HepG2 (cell line): ENCODE measurements around the gene DLX3. TPM values are rescaled to one million over a fixed set of nuclear protein-coding genes. Genes with fewer than 3 reads are reported as not detected.

Source experiments
- MATR3 ChIP-seq: sonication (generic); formaldehyde crosslinking; IDR thresholded peaks from 2 replicates; pipeline ENCODE4 v1.4.0; 2020; ENCODE audit warnings: missing genetic modification reagents
- PHF8 ChIP-seq: sonication (generic); formaldehyde crosslinking; IDR thresholded peaks from 2 replicates; pipeline ENCODE4 v1.5.0; 2020; ENCODE audit warnings: missing genetic modification reagents
- TAF15 ChIP-seq: fragments of 200-400 bp; formaldehyde crosslinking; IDR thresholded peaks from one replicate; pipeline ENCODE4 v1.6.1; 2018; ENCODE audit warnings: mild to moderate bottlenecking, low read depth, low read length; ENCODE audit not compliant: poor library complexity, severe bottlenecking
- TEAD3 ChIP-seq: optimal IDR thresholded peaks from 2 replicates; pipeline ENCODE3; 2016; ENCODE audit warnings: borderline replicate concordance
- ZNF331 ChIP-seq: sonication (generic); formaldehyde crosslinking; IDR thresholded peaks from 2 replicates; pipeline ENCODE4 v1.4.0; 2020; ENCODE audit warnings: missing genetic modification reagents
- ZNF782 ChIP-seq: sonication (generic); formaldehyde crosslinking; IDR thresholded peaks from 2 replicates; pipeline ENCODE4 v1.4.0; 2020; ENCODE audit warnings: missing genetic modification reagents, mild to moderate bottlenecking, borderline replicate concordance
- ZSCAN29 ChIP-seq: sonication (generic); formaldehyde crosslinking; conservative IDR thresholded peaks from 2 replicates; pipeline ENCODE4 v1.4.0; 2020; ENCODE audit warnings: mild to moderate bottlenecking, missing genetic modification reagents
- polyA plus RNA-seq, 8 experiments: library from polyadenylated mRNA; depleted of rRNA in 3 of 8; stranded (reverse) in 7 of 8; unstranded in 1 of 8; fragments of >200 nt; fragmentation: Illumina TruSeq in 4 of 8; extraction: Trizol in 4 of 8; gene quantifications; 2 replicates each; pipeline versions ENCODE4 v1.2.1 to v1.2.3, GENCODE V29; 2011 to 2016; ENCODE audit warnings: low read depth in 4 of 8, missing spikeins in 1 of 8, mixed read lengths in 1 of 8; ENCODE audit not compliant: insufficient read depth in 1 of 8
- total RNA-seq, 5 experiments: library from RNA; depleted of rRNA; stranded (reverse); fragments of >200 nt; fragmentation: Illumina TruSeq; extraction: Trizol; gene quantifications; 2 replicates each; pipeline ENCODE4 v1.2.3, GENCODE V29; 2016; ENCODE audit warnings: low read depth in 1 of 5
- TF ChIP-seq, protein P1 (sequence below): sonication (generic); formaldehyde crosslinking; IDR thresholded peaks from 2 replicates; pipeline ENCODE4 v1.5.0; 2020; ENCODE audit warnings: mild to moderate bottlenecking, missing genetic modification reagents, borderline replicate concordance
- TF ChIP-seq, protein P2 (sequence below): IDR thresholded peaks from 2 replicates; pipeline ENCODE4 v1.6.1; 2018; ENCODE audit warnings: missing genetic modification reagents, mild to moderate bottlenecking, missing compliant biosample characterization
- TF ChIP-seq, protein P3 (sequence below): sonication (generic); formaldehyde crosslinking; IDR thresholded peaks from 2 replicates; pipeline ENCODE4 v1.4.0; 2020; ENCODE audit warnings: low read depth, missing genetic modification reagents
- TF ChIP-seq, protein P4 (sequence below): sonication (generic); formaldehyde crosslinking; IDR thresholded peaks from 2 replicates; pipeline ENCODE4 v1.8.0; 2022; ENCODE audit warnings: missing genetic modification reagents, mild to moderate bottlenecking, borderline replicate concordance
- TF ChIP-seq, protein P5 (sequence below): IDR thresholded peaks from 2 replicates; pipeline ENCODE4 v1.6.1; 2018; ENCODE audit warnings: missing genetic modification reagents

Gene DLX3
- total and polyA plus RNA-seq, 2 of the 13 experiments (the other 11 are each of a cell fraction or from before 2014, with no cell fraction given), result 0.03 TPM; not detected in 1

DNA sequence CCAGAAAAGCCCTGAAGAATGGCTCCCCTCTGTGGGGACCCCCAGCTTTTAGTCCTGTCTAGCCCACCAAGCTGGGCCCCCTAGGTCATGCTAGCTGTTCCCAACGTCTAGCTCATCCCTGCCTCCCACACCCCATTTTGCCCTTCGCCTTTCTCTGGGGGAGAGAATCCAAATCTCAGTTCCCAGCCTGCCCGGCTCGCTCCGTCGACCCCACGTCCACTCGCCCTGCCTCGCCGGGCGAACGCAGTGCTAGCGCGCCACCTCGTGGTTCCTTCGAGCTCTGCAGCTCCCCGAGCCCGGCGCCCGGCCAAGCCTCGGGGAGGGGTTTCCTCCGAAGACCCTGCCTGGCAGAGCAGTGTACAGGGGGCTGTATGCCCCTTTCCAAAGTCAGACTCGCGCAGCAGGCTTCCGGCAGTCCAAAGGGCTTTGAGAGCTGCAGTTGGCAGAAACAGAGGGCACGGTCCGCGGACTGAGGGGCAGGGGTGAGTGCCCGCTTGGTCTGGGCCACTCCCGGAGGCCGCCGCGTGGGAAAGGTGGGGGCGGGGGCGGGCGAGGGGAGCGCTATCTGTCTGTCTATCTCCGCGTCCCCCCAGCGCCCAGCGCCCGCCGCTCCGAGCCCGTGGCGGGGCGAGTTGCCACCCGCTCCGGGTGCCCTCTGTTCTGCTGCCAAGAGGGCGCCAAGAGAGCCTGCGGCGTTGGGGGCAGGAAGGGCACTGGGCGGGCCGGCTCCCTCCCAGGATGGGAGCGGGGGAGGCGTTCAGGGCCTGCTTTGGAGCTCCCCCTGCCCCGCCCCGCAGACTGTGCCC is 1.7 kb upstream of the DLX3 start (continued):
- TF ChIP-seq, protein P1, sequence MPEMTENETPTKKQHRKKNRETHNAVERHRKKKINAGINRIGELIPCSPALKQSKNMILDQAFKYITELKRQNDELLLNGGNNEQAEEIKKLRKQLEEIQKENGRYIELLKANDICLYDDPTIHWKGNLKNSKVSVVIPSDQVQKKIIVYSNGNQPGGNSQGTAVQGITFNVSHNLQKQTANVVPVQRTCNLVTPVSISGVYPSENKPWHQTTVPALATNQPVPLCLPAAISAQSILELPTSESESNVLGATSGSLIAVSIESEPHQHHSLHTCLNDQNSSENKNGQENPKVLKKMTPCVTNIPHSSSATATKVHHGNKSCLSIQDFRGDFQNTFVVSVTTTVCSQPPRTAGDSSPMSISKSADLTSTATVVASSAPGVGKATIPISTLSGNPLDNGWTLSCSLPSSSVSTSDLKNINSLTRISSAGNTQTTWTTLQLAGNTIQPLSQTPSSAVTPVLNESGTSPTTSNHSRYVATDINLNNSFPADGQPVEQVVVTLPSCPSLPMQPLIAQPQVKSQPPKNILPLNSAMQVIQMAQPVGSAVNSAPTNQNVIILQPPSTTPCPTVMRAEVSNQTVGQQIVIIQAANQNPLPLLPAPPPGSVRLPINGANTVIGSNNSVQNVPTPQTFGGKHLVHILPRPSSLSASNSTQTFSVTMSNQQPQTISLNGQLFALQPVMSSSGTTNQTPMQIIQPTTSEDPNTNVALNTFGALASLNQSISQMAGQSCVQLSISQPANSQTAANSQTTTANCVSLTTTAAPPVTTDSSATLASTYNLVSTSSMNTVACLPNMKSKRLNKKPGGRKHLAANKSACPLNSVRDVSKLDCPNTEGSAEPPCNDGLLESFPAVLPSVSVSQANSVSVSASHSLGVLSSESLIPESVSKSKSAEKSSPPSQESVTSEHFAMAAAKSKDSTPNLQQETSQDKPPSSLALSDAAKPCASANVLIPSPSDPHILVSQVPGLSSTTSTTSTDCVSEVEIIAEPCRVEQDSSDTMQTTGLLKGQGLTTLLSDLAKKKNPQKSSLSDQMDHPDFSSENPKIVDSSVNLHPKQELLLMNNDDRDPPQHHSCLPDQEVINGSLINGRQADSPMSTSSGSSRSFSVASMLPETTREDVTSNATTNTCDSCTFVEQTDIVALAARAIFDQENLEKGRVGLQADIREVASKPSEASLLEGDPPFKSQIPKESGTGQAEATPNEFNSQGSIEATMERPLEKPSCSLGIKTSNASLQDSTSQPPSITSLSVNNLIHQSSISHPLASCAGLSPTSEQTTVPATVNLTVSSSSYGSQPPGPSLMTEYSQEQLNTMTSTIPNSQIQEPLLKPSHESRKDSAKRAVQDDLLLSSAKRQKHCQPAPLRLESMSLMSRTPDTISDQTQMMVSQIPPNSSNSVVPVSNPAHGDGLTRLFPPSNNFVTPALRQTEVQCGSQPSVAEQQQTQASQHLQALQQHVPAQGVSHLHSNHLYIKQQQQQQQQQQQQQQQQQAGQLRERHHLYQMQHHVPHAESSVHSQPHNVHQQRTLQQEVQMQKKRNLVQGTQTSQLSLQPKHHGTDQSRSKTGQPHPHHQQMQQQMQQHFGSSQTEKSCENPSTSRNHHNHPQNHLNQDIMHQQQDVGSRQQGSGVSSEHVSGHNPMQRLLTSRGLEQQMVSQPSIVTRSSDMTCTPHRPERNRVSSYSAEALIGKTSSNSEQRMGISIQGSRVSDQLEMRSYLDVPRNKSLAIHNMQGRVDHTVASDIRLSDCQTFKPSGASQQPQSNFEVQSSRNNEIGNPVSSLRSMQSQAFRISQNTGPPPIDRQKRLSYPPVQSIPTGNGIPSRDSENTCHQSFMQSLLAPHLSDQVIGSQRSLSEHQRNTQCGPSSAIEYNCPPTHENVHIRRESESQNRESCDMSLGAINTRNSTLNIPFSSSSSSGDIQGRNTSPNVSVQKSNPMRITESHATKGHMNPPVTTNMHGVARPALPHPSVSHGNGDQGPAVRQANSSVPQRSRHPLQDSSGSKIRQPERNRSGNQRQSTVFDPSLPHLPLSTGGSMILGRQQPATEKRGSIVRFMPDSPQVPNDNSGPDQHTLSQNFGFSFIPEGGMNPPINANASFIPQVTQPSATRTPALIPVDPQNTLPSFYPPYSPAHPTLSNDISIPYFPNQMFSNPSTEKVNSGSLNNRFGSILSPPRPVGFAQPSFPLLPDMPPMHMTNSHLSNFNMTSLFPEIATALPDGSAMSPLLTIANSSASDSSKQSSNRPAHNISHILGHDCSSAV (CRISPR knock-in tag), result no peak
- TF ChIP-seq, protein P2, sequence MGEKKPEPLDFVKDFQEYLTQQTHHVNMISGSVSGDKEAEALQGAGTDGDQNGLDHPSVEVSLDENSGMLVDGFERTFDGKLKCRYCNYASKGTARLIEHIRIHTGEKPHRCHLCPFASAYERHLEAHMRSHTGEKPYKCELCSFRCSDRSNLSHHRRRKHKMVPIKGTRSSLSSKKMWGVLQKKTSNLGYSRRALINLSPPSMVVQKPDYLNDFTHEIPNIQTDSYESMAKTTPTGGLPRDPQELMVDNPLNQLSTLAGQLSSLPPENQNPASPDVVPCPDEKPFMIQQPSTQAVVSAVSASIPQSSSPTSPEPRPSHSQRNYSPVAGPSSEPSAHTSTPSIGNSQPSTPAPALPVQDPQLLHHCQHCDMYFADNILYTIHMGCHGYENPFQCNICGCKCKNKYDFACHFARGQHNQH (CRISPR knock-in tag), result 0 out of 2 replicates have a peak, but pooled peaks have one; percentile 58
- peak; percentile 43; the same call in 1 of the 2 replicates for TF ChIP-seq ZNF331 (CRISPR knock-in tag)
- peak; percentile 11 for TF ChIP-seq TEAD3 (CRISPR knock-in tag)
- no peak for TF ChIP-seq ZSCAN29 (CRISPR knock-in tag)
- TF ChIP-seq MATR3 (CRISPR knock-in tag), result no peak
- TF ChIP-seq, protein P3, sequence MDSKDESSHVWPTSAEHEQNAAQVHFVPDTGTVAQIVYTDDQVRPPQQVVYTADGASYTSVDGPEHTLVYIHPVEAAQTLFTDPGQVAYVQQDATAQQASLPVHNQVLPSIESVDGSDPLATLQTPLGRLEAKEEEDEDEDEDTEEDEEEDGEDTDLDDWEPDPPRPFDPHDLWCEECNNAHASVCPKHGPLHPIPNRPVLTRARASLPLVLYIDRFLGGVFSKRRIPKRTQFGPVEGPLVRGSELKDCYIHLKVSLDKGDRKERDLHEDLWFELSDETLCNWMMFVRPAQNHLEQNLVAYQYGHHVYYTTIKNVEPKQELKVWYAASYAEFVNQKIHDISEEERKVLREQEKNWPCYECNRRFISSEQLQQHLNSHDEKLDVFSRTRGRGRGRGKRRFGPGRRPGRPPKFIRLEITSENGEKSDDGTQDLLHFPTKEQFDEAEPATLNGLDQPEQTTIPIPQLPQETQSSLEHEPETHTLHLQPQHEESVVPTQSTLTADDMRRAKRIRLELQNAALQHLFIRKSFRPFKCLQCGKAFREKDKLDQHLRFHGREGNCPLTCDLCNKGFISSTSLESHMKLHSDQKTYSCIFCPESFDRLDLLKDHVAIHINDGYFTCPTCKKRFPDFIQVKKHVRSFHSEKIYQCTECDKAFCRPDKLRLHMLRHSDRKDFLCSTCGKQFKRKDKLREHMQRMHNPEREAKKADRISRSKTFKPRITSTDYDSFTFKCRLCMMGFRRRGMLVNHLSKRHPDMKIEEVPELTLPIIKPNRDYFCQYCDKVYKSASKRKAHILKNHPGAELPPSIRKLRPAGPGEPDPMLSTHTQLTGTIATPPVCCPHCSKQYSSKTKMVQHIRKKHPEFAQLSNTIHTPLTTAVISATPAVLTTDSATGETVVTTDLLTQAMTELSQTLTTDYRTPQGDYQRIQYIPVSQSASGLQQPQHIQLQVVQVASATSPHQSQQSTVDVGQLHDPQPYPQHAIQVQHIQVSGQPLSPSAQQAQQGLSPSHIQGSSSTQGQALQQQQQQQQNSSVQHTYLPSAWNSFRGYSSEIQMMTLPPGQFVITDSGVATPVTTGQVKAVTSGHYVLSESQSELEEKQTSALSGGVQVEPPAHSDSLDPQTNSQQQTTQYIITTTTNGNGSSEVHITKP, result no peak
- peak; percentile 33; the same call in 1 of the 2 replicates for TF ChIP-seq PHF8 (CRISPR knock-in tag)
- TF ChIP-seq TAF15, result no peak
- TF ChIP-seq, protein P4, sequence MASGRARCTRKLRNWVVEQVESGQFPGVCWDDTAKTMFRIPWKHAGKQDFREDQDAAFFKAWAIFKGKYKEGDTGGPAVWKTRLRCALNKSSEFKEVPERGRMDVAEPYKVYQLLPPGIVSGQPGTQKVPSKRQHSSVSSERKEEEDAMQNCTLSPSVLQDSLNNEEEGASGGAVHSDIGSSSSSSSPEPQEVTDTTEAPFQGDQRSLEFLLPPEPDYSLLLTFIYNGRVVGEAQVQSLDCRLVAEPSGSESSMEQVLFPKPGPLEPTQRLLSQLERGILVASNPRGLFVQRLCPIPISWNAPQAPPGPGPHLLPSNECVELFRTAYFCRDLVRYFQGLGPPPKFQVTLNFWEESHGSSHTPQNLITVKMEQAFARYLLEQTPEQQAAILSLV, result 0 out of 2 replicates have a peak, but pooled peaks have one; percentile 26
- TF ChIP-seq, protein P5, sequence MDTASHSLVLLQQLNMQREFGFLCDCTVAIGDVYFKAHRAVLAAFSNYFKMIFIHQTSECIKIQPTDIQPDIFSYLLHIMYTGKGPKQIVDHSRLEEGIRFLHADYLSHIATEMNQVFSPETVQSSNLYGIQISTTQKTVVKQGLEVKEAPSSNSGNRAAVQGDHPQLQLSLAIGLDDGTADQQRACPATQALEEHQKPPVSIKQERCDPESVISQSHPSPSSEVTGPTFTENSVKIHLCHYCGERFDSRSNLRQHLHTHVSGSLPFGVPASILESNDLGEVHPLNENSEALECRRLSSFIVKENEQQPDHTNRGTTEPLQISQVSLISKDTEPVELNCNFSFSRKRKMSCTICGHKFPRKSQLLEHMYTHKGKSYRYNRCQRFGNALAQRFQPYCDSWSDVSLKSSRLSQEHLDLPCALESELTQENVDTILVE, result peak; percentile 81; the same call in 1 of the 2 replicates
- no peak for TF ChIP-seq ZNF782
